Right lobe of liver (tissue), 4 donors: ENCODE data around the gene SLC44A5.

Source experiments
- CTCF ChIP-seq, 4 donors: fragments of 200-600 bp in 3 of 4; fragments of 450-650 bp in 1 of 4; IDR thresholded peaks; one replicate each; pipeline versions ENCODE4 v1.5.1 to v1.8.0; 2016 to 2022; ENCODE audit warnings: antibody characterized with exemption in 4 of 4, mild to moderate bottlenecking in 2 of 4
- POLR2A ChIP-seq: fragments of 450-650 bp; IDR thresholded peaks from one replicate; pipeline ENCODE4 v1.6.1; 2017; ENCODE audit warnings: antibody characterized with exemption, mild to moderate bottlenecking
- donor health status: DM: no; HTN: no; CAD: no.
- donor health status: DM: no; HTN: no; CAD: no.
- donor health status: DM: no; HTN: yes; CAD: no.

GRCh38 chr1:75542818-75543570 is 67.9 kb downstream of the SLC44A5 start:
- TF ChIP-seq CTCF (IDR thresholded peaks at IDR 0.05): no peak
- no peak for TF ChIP-seq POLR2A
